ENCODE data around the gene BRINP3. TPM values are rescaled to one million over a fixed set of nuclear protein-coding genes. Genes with fewer than 3 reads are reported as not detected.

The BRINP3 gene
- total and polyA plus RNA-seq, 2 experiments from 2014 or later = not detected

DNA sequence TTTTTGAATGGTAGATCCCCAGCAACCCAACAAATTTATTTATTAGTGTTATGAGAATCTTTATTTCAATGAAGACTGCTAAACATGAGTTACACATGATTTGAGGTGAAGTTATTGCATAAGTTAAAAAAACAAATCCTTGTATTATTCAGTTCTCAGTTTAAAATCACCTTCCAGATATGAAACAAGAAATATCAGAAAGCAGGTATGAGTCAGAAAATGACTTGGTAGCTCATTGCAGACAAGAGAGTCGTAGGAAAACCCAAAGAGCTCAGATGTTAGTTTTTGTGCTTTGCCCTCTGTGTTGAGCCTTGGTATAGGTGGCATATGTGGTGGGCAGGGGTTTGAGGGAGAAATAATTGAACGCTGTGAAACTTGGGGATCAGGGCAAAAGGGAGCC is 339.4 kb downstream of the BRINP3 start (continued):
- TF ChIP-seq ETS1 (IDR thresholded peaks at IDR 0.05) = no peak
- no peak for TF ChIP-seq STAT1 (IDR thresholded peaks at IDR 0.05; ENCODE audit: unreplicated experiment)
- no peak for TF ChIP-seq ZNF331 (CRISPR knock-in tag; IDR thresholded peaks at IDR 0.05; ENCODE audit: low read depth)
- no peak for TF ChIP-seq NANOG (IDR thresholded peaks at IDR 0.05; ENCODE audit: borderline replicate concordance)
- TF ChIP-seq POLR2AphosphoS5 (IDR thresholded peaks at IDR 0.05; ENCODE audit: low read depth) = no peak
- no peak for TF ChIP-seq EZH2phosphoT487 (IDR thresholded peaks at IDR 0.05; ENCODE audit: unreplicated experiment)
- no peak for TF ChIP-seq CTCF (conservative IDR thresholded peaks at IDR 0.05; ENCODE audit: low read depth in 2 of 2)
- no peak for TF ChIP-seq ZNF114 (CRISPR knock-in tag; IDR thresholded peaks at IDR 0.05)
- no peak for TF ChIP-seq JUNB (IDR thresholded peaks at IDR 0.05; ENCODE audit: unreplicated experiment)
- TF ChIP-seq CREB1 (CRISPR knock-in tag; IDR thresholded peaks at IDR 0.05; ENCODE audit: low read depth) = no peak

- H3F3A ChIP-seq (replicated peaks; ENCODE audit: low read depth) = no peaks in the 10 kb centered on the region
- ATAC-seq (no peak), DNase-seq (ENCODE audit: low spot score) (no peak)
- no peaks in the 10 kb centered on the region for H3K36me3 Mint-ChIP-seq (ENCODE audit: low read depth)
- H3K4me2 ChIP-seq = no peak overlapping the region
- H3K9me3 Mint-ChIP-seq = no peaks in the 10 kb centered on the region
- no peak overlapping the region for H2AFZ ChIP-seq
- H3K4me1 Mint-ChIP-seq = no peaks in the 10 kb centered on the region
- H3K79me2 ChIP-seq (replicated peaks; ENCODE audit: insufficient read depth) = no peaks in the 10 kb centered on the region
- no peaks in the 10 kb centered on the region for H3K27me3 ChIP-seq (ENCODE audit: insufficient read depth)
- peaks cover 4% of the 10 kb centered on the region; the same call in 1 of the 2 replicates for H3K4me1 ChIP-seq (ENCODE audit: insufficient read depth)
- no peak overlapping the region for H3K4me3 Mint-ChIP-seq
- no peaks in the 10 kb centered on the region for H4K20me1 ChIP-seq (replicated peaks; ENCODE audit: insufficient read depth)
- no peaks in the 10 kb centered on the region for H3K9me2 ChIP-seq (ENCODE audit: insufficient read depth)
- no peak overlapping the region for H3K27ac Mint-ChIP-seq
- no peak for TF ChIP-seq ZNF331 (CRISPR knock-in tag; IDR thresholded peaks at IDR 0.05; ENCODE audit: low read depth)
- no peak for TF ChIP-seq CTCF (conservative IDR thresholded peaks at IDR 0.05; ENCODE audit: low read depth in 2 of 2)
- TF ChIP-seq STAT1 (IDR thresholded peaks at IDR 0.05; ENCODE audit: unreplicated experiment) = no peak
- TF ChIP-seq ZNF114 (CRISPR knock-in tag; IDR thresholded peaks at IDR 0.05) = no peak
- no peak for TF ChIP-seq ZNF462 (CRISPR knock-in tag; IDR thresholded peaks at IDR 0.05)
- TF ChIP-seq JUNB (IDR thresholded peaks at IDR 0.05; ENCODE audit: unreplicated experiment) = no peak
- TF ChIP-seq POLR2AphosphoS5 (IDR thresholded peaks at IDR 0.05; ENCODE audit: low read depth) = no peak
- TF ChIP-seq EZH2 (IDR thresholded peaks at IDR 0.05; ENCODE audit: low read depth, unreplicated experiment) = no peak
- TF ChIP-seq CREB1 (CRISPR knock-in tag; IDR thresholded peaks at IDR 0.05; ENCODE audit: low read depth) = no peak
- H3K4me3 ChIP-seq = no peak overlapping the region
- no peak overlapping the region for H3K27ac ChIP-seq (ENCODE audit: low read depth)
- H3K36me3 ChIP-seq (ENCODE audit: insufficient read depth) = no peaks in the 10 kb centered on the region
- H3K27me3 Mint-ChIP-seq (ENCODE audit: insufficient read depth, low read depth, poor library complexity) = peaks cover 2% of the 10 kb centered on the region
Observed at GRCh38 chr1:190129366-190129765, 348.3 kb downstream of the BRINP3 start.
